ENCODE measurements around the gene PTGR3.

PTGR3 gene

GRCh38 chr18:75222407-75222806 is 13.5 kb upstream of the PTGR3 start:
- Histone ChIP-seq H3K9me3 (ENCODE audit: control insufficient read depth, insufficient read depth, low read length) (no peaks in the 10 kb centered on the region), H3K36me3 (ENCODE audit: control insufficient read depth, insufficient read depth, low read length) (no peaks in the 10 kb centered on the region), H3K27ac (ENCODE audit: low read length) (no peak overlapping the region), H3K4me1 (ENCODE audit: control insufficient read depth, insufficient read depth, low read length) (no peaks in the 10 kb centered on the region), H3K4me3 (ENCODE audit: low read length) (no peak overlapping the region), H3K27me3 (ENCODE audit: control insufficient read depth, insufficient read depth, low read length) (no peaks in the 10 kb centered on the region)
- no CpG with 5 or more reads among the region's 10 CpGs for WGBS (ENCODE audit: insufficient coverage, insufficient read length)
- DNase-seq (ENCODE audit: low read depth, low spot score), result no peak

DNA sequence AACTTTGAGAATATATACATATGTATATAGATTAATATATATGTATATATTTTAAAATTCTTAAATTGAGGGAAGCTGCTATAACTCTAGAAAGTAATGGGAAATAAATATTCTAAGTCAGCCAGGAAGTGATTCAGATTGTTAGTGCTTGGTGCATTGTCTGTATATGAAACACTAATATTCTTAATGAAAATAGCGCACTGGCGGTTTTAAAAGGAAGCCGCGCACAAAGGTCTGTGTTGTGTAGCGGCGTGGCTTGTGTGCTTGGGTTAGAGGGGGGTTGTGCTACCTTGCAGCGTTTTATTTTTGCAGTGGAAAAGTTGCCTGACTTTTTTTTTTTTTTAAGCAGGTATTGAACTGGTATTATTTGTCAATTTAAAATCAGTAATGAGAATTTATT is 13.0 kb upstream of the PTGR3 start:
- no CpG with 5 or more reads among the region's 7 CpGs for WGBS (ENCODE audit: insufficient coverage, insufficient read length)
- Histone ChIP-seq H3K4me3 (ENCODE audit: low read length) (no peak overlapping the region), H3K27me3 (ENCODE audit: control insufficient read depth, insufficient read depth, low read length) (no peaks in the 10 kb centered on the region), H3K36me3 (ENCODE audit: control insufficient read depth, insufficient read depth, low read length) (no peaks in the 10 kb centered on the region), H3K9me3 (ENCODE audit: control insufficient read depth, insufficient read depth, low read length) (no peaks in the 10 kb centered on the region), H3K4me1 (ENCODE audit: control insufficient read depth, insufficient read depth, low read length) (no peaks in the 10 kb centered on the region), H3K27ac (ENCODE audit: low read length) (no peak overlapping the region)
- no peak for DNase-seq (ENCODE audit: low read depth, low spot score)

- Histone ChIP-seq H3K36me3 (ENCODE audit: control insufficient read depth, insufficient read depth, low read length) (no peaks in the 10 kb centered on the region), H3K27ac (ENCODE audit: low read length) (no peak overlapping the region), H3K4me1 (ENCODE audit: control insufficient read depth, insufficient read depth, low read length) (no peaks in the 10 kb centered on the region), H3K4me3 (ENCODE audit: low read length) (no peak overlapping the region), H3K27me3 (ENCODE audit: control insufficient read depth, insufficient read depth, low read length) (no peaks in the 10 kb centered on the region), H3K9me3 (ENCODE audit: control insufficient read depth, insufficient read depth, low read length) (no peaks in the 10 kb centered on the region)
- no peak for DNase-seq (ENCODE audit: low read depth, low spot score)
- WGBS (ENCODE audit: insufficient coverage, insufficient read length), result no CpG with 5 or more reads among the region's 1 CpG
Observed at GRCh38 chr18:75221397-75221796, 12.5 kb upstream of the PTGR3 start.

- no peak overlapping the region for H3K27ac ChIP-seq (ENCODE audit: low read length)
- no peak overlapping the region for H3K4me3 ChIP-seq (ENCODE audit: low read length)
- DNase-seq (ENCODE audit: low read depth, low spot score), result no peak
- no peaks in the 10 kb centered on the region for H3K9me3 ChIP-seq (ENCODE audit: control insufficient read depth, insufficient read depth, low read length)
- no CpG with 5 or more reads among the region's 12 CpGs for WGBS (ENCODE audit: insufficient coverage, insufficient read length)
- H3K4me1 ChIP-seq (ENCODE audit: control insufficient read depth, insufficient read depth, low read length), result no peaks in the 10 kb centered on the region
- no peaks in the 10 kb centered on the region for H3K36me3 ChIP-seq (ENCODE audit: control insufficient read depth, insufficient read depth, low read length)
- H3K27me3 ChIP-seq (ENCODE audit: control insufficient read depth, insufficient read depth, low read length), result no peaks in the 10 kb centered on the region
Observed at GRCh38 chr18:75220551-75221355, 11.8 kb upstream of the PTGR3 start.

DNA sequence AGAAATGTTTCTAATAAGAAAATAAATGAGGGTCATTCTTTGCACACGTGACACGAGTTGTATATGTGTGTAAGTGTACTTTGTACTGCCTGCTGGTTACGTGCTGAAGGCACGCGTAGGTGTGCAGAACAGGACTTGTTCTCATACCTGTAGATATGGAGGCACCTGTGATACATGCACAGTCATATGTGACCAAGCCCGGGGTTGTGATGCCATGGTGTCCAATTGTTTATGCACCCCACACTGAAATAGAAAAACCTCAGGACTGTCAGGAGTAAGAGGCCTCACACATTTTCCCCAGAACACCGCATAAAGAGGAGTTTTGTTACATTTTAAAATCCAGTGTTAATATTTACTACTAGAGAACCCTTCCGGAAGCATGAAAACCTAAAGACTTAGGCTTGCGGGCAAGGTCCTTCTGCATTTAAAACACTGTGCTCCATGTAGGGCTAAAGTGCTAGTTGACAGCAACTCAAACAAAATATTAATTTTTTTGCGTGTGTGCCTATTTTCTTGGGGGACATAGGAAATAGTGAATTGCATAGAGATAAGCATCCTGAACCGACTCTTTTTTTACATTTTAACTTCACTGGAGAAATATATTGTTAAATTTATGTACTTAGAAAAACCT is 10.9 kb upstream of the PTGR3 start:
- DNase-seq (ENCODE audit: low read depth, low spot score), result no peak
- no peaks in the 10 kb centered on the region for H3K4me1 ChIP-seq (ENCODE audit: control insufficient read depth, insufficient read depth, low read length)

GRCh38 chr18:75218065-75218923 is 9.4 kb upstream of the PTGR3 start:
- no CpG with 5 or more reads among the region's 12 CpGs for WGBS (ENCODE audit: insufficient coverage, insufficient read length)
- Histone ChIP-seq H3K27me3 (ENCODE audit: control insufficient read depth, insufficient read depth, low read length) (no peaks in the 10 kb centered on the region), H3K36me3 (ENCODE audit: control insufficient read depth, insufficient read depth, low read length) (no peaks in the 10 kb centered on the region), H3K4me1 (ENCODE audit: control insufficient read depth, insufficient read depth, low read length) (no peaks in the 10 kb centered on the region), H3K9me3 (ENCODE audit: control insufficient read depth, insufficient read depth, low read length) (no peaks in the 10 kb centered on the region), H3K27ac (ENCODE audit: low read length) (no peak overlapping the region), H3K4me3 (ENCODE audit: low read length) (no peak overlapping the region)
- DNase-seq (ENCODE audit: low read depth, low spot score), result no peak

More for the DNA sequence above, 10.9 kb upstream of the PTGR3 start:
- no CpG with 5 or more reads among the region's 11 CpGs for WGBS (ENCODE audit: insufficient coverage, insufficient read length)
- Histone ChIP-seq H3K27ac (ENCODE audit: low read length) (no peak overlapping the region), H3K36me3 (ENCODE audit: control insufficient read depth, insufficient read depth, low read length) (no peaks in the 10 kb centered on the region), H3K9me3 (ENCODE audit: control insufficient read depth, insufficient read depth, low read length) (no peaks in the 10 kb centered on the region), H3K27me3 (ENCODE audit: control insufficient read depth, insufficient read depth, low read length) (no peaks in the 10 kb centered on the region), H3K4me3 (ENCODE audit: low read length) (no peak overlapping the region)

- no peak overlapping the region for H3K4me3 ChIP-seq (ENCODE audit: low read length)
- no peaks in the 10 kb centered on the region for H3K9me3 ChIP-seq (ENCODE audit: control insufficient read depth, insufficient read depth, low read length)
- WGBS (ENCODE audit: insufficient coverage, insufficient read length), result no CpG with 5 or more reads among the region's 10 CpGs
- no peaks in the 10 kb centered on the region for H3K4me1 ChIP-seq (ENCODE audit: control insufficient read depth, insufficient read depth, low read length)
- H3K27me3 ChIP-seq (ENCODE audit: control insufficient read depth, insufficient read depth, low read length), result peaks cover 5% of the 10 kb centered on the region; the same call in 1 of the 2 replicates
- no peaks in the 10 kb centered on the region for H3K36me3 ChIP-seq (ENCODE audit: control insufficient read depth, insufficient read depth, low read length)
- H3K27ac ChIP-seq (ENCODE audit: low read length), result no peak overlapping the region
- no peak for DNase-seq (ENCODE audit: low read depth, low spot score)
Observed at GRCh38 chr18:75216911-75217689, 8.2 kb upstream of the PTGR3 start.

DNA sequence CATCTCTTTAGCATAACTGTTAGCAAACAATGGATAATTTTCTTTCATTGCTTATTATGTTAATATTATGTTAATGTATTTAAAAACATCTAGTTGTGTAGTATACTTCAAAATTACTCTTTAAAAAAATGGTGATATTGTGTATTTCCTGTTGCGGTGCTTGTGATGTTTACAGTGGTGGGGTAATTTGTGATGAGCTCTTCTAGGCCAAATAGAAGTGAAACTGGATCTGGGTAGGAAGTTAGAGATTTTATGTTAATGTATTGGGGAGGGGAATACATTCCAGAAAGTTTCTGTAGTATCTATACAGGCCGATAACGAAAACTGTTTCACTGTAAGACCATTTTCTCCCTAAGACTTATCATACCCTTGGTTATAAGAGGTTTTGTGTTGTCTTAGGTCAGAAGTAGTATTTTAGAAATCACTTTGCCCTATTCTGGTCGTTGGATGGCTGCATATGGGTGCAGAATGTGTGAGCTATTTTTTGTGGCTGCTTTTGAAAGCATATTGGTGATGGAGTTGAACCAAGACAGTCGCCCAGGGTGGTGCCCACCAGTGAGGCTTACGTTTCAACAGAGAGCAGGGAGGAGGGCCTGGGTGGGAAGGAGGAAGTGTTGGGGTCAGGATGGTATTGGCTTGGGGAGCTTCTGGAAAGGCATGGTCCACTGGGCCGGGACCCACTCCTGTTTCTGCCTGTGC is 7.4 kb upstream of the PTGR3 start:
- 100% methylated on average over 1 of the region's 7 CpGs for WGBS (ENCODE audit: insufficient coverage, insufficient read length)
- no peak for DNase-seq (ENCODE audit: low read depth, low spot score)
- no peak overlapping the region for H3K4me3 ChIP-seq (ENCODE audit: low read length)
- no peaks in the 10 kb centered on the region; the same call in 1 of the 2 replicates for H3K36me3 ChIP-seq (ENCODE audit: control insufficient read depth, insufficient read depth, low read length)
- no peaks in the 10 kb centered on the region for H3K9me3 ChIP-seq (ENCODE audit: control insufficient read depth, insufficient read depth, low read length)
- no peaks in the 10 kb centered on the region for H3K4me1 ChIP-seq (ENCODE audit: control insufficient read depth, insufficient read depth, low read length)
- no peak overlapping the region for H3K27ac ChIP-seq (ENCODE audit: low read length)
- peaks cover 5% of the 10 kb centered on the region; the same call in 1 of the 2 replicates for H3K27me3 ChIP-seq (ENCODE audit: control insufficient read depth, insufficient read depth, low read length)

DNA sequence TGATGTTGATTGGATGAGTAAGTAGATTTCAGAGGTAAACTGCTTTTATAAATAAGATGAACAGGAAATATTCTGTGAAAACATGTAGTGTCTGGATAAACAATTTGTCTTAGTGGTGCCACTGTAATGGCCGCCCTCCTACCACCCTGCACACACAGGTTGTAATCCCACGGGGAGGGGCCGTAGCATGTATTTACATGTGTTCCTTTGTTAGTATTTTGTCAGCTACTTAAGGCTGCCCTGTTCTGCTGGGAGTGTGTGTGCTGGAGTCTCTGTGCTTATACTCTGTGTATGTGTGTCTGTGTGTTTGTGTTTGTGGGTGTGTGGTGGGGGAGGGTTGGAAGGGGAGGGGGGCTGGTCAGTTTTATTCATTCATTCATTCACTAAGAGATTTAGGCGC is 6.7 kb upstream of the PTGR3 start:
- Histone ChIP-seq H3K4me3 (ENCODE audit: low read length) (no peak overlapping the region), H3K36me3 (ENCODE audit: control insufficient read depth, insufficient read depth, low read length) (no peaks in the 10 kb centered on the region; the same call in 1 of the 2 replicates), H3K9me3 (ENCODE audit: control insufficient read depth, insufficient read depth, low read length) (no peaks in the 10 kb centered on the region), H3K27ac (ENCODE audit: low read length) (no peak overlapping the region), H3K4me1 (ENCODE audit: control insufficient read depth, insufficient read depth, low read length) (no peaks in the 10 kb centered on the region), H3K27me3 (ENCODE audit: control insufficient read depth, insufficient read depth, low read length) (peaks cover 11% of the 10 kb centered on the region)
- DNase-seq (ENCODE audit: low read depth, low spot score), result no peak
- WGBS (ENCODE audit: insufficient coverage, insufficient read length), result no CpG with 5 or more reads among the region's 4 CpGs

Data from iPS DF 6.9 (cell line).